ENCODE data around the gene BEND6.
"Not testable (repeated sequence)": the region's sequence is repeated elsewhere in the genome, so short reads cannot be mapped to it uniquely, and the experiment has no call there.

Gene BEND6

GRCh38 chr6:56986611-56987010 is 31.7 kb downstream of the BEND6 start:
- DNase-seq: no peak

DNA sequence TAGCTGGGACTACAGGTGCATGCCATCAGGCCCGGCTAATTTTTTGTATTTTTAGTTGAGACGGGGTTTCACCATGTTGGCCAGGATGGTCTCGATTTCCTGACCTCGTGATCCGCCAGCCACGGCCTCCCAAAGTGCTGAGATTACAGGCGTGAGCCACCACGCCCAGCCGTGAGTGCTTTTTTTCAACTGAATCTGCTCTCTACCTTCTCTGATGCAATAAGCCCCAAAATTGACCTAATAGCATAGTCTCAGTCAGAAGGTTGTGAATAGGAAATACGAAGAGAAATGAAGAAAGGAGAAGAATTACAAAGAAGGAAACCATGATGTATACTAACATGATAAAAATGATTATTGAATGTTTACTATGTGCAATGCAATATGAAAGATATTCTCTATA is 33.2 kb downstream of the BEND6 start:
- DNase-seq: no peak

GRCh38 chr6:56992036-56992435 is 37.1 kb downstream of the BEND6 start:
- DNase-seq: no peak

DNA sequence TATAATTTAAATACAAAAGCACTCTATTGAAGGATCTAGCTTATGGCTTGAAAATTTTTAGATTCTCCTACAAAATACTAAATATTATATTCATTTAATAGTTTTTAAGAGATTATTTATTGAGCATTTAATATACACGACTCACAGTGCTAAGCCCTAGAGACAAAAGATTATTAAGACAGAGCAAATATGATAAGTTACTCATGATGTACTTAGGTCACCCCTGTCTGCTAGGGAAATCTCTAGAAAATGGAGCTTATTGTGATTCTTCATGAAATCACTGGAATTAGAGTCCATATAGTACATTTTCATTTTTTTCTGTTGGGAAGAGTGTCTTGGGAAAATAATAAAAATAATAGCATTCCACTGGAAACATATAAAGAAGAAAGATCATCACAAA is 37.8 kb downstream of the BEND6 start:
- DNase-seq: no peak

- DNase-seq: no peak
These were observed 40.5 kb downstream of the BEND6 start for GRCh38 chr6:56995347-56995902.

GRCh38 chr6:56996401-56996800 is 41.5 kb downstream of the BEND6 start:
- no peak for DNase-seq

DNA sequence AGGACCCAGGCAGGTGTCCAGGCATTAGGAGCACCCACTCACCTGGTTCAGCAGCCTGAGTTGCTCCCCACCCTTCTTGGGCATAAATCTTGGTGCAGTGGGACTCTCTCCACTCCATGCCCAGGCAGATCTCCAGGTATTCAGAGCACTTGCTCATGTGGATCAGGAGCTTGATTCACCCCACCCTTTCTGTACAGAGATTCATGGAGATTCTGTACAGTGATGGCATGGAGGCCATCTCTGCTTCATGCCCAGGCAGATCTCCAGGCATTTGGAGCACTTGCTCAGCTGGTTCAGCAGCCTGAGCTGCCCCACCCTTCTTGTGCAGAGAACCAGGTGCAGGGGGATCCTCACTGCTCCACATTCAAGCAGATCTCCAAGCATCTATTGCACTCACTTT is 44.1 kb downstream of the BEND6 start:
- no peak for DNase-seq

GRCh38 chr6:56999748-57000147 is 44.8 kb downstream of the BEND6 start:
- not testable (repeated sequence) for DNase-seq

DNA sequence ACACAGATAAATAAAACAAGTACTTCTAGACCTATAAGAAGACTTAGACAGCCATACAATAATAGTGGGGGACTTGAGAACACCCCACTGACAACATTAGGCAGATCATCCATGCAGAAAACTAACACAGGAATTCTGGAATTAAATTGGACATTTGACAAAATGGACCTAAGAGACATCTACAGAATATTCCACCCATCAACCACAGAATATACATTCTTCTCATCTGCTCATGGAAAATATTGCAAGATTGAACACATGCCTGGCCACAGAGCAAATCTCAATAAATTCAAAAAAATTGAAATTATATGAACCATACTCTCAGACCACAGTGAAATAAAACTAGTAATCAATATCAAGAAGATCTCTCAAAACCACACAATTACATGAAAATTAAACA is 47.3 kb downstream of the BEND6 start:
- no peak for DNase-seq

DNA sequence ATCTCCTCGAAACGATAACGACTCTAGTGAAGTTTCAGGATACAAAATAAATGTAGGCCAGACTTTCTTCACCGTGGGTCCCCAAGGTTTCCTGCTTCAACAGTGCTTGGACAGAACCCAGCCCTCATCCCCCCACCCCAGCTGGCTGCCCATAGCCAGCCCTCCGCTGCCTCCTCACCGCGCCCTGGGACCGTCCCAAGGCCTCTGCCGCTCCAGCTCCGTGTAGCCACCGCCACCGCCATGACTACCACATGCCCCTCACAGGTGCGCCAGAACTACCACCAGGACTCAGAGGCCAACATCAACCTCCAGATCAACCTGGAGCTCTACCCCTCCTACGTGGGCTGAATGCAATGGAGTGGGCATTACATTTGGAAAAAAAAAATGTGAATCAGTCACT is 49.4 kb downstream of the BEND6 start:
- no peak for DNase-seq

DNA sequence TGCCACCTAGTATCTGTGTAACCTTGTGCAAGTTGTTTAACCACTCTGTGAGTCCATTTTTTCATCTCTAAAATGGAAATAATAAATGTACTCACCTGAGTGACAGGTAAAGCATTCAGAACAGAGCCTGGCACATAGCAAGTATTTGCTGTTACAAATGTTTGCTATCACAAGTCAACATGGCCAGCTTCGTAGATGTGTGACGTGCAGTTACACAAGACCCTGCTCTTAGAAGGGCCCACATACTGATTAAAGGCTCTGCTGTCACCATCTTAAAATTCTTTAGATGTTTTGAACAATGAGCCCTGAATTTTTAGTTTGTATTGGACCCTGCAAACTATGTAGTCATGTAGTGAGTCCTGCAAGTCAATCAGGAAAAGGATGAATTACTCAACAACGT is 51.2 kb downstream of the BEND6 start:
- DNase-seq: no peak

DNA sequence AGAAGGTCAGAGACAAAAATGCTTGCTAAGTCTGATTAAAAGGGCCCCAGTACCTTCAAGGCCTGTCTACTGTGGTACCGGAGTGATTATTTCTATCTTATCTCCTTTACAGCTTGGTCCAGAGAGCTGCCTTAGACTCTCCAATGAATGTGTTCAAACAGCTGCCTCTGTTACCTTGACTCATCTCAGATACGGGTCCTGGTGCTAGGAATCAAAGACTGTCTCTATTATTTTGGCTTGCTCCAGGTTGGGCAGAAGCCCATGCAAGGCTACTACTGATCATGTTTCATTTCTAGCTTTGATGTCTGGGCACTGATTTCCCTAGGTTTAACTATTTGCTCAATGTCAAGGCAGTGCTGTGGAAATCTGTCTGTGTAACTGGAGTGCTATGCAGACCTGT is 53.2 kb downstream of the BEND6 start:
- not testable (repeated sequence) for DNase-seq

GRCh38 chr6:57013521-57013926 is 58.6 kb downstream of the BEND6 start:
- no peak for DNase-seq

GRCh38 chr6:57017069-57017468 is 62.2 kb downstream of the BEND6 start:
- DNase-seq: no peak

DNA sequence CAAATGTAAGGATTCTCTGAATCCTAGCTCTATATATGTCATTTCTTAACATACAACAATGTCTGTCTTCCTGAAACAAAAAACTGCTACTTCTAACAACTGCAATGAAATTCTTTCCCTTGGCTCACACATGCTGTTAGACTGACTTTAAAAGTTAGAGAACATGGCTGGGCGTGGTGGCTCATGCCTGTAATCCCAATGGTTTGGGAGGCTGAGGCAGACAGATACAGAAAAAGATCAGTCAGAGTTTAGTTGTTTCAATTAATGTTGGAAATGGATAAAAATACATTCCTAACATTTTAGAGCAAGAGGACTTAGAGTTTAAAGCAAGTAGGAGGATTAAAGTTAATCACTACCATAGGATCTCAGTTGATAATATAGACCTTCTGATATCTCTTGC is 62.9 kb downstream of the BEND6 start:
- DNase-seq: no peak

DNA sequence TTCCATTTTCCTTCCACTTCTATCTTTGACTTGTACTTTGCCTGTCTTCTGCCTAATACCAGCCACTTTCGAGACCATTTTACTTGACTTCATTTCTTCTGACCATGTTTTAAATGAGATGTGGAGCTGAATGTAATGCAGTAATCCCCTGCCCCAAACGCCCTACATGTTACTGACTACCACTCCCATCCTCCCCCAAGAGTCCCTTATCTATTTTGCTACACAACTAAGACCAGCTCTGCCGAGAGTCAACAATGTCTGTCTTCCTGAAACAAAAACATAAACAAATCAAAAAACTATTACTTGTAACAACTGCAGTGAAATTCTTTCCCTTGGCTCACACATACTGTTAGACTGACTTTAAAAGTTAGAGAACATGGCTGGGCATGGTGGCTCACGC is 64.5 kb downstream of the BEND6 start:
- DNase-seq: no peak

DNA sequence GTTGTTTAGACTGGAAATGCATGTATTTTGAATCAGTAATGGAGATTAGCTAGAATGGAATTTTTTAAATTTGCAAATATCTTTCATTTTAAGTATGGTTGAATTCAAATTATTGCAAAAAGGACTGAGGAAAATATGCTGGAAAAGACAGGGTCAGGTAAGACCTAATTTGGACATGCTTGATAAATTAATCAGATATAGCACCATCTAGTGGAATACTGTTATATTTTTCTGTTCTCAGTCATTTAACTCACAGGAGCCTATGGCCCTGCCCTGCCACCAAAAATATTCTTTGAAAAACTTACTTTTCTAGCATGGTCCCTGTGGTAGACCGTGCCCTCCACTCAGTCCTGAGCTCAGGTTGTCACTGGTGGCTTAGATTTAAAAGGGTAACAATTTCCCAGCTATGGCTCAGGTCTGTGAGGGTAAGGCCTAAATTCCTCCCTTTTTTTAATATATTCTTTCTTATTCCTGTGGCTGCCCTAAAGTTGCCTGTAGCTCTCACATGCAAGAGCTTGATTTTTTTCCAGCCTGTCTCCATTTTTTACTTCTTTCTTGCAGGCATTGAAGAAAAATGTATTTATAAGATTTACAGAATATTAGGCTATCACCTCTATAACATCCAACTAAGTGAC is 66.3 kb downstream of the BEND6 start:
- no peak for DNase-seq

GRCh38 chr6:57024321-57024720 is 69.4 kb downstream of the BEND6 start:
- no peak for DNase-seq

DNA sequence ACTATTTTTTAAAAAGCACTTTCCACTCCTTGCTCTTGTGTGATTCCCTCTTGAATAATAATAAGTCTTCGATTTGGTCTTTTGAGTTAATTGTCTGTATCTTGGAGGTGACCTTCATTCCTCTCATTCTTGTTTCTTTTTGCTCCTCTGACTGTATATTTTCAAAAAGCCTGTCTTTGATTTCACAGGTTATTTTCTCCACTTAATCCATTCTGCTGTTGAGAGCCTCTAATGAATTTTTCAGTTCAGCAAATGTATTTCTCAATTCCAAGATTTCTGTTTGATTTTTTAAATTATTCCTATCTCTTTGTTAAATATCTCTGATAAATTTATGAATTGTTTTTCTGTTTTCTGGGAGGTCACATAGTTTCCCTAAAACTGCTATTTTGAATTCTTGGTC is 69.9 kb downstream of the BEND6 start:
- DNase-seq: no peak

DNA sequence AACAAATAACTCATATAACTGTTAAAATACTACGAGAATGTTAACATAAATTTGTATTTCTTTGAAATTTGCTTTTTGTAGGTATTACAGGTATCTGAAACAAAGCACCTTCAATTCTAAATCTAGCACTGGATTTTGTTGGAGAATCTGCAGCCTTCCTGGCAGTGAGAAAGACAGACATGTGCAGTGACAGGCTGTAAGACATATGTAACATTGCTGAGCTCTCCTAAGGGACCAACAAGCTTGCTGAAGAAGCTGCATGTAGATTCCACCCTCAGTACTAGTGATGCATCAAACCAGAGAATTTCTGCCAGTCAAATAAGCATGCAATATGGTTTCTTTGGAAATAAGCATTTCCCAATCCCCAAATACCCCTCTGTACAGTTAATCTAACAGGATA is 71.1 kb downstream of the BEND6 start:
- DNase-seq: no peak

DNA sequence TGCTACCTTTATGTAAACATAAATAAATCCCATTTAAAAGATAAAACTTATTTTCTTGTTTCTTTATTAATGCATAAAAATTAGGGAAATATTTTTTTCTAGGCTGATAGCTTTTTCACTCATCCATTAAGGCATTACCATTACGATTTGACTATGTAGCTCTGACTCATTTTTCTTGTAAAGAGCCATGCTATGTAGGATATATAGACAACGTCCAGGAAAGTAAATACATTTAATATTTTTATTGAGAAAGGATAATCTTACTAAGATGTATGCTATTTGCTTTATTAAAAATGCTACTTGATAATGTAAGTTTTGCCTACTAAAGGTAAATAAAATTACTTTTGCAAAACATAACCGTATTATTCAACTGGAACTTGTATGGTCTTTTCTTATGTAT is 72.4 kb downstream of the BEND6 start:
- no peak for DNase-seq

- DNase-seq: no peak
These were observed 74.3 kb downstream of the BEND6 start for GRCh38 chr6:57029213-57029612.

GRCh38 chr6:57033228-57033627 is 78.3 kb downstream of the BEND6 start:
- DNase-seq: no peak

DNA sequence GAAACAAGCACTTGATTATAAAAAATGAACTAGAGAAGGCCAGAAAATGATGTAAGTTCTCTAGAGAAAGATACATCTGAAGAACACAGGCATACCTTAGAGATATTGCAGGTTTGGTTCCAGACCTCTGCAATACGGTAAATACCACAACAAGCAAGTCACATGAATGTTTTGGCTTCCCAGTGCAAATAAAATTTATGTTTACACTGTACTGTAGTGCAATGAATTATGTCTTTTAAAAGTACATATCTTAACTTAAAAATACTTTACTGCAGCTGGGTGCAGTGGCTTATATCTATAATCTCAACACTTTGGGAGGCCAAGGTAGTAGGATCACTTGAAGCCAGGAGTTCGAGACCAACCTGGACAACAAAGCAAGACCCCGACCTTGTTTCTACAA is 80.6 kb downstream of the BEND6 start:
- no peak for DNase-seq

DNA sequence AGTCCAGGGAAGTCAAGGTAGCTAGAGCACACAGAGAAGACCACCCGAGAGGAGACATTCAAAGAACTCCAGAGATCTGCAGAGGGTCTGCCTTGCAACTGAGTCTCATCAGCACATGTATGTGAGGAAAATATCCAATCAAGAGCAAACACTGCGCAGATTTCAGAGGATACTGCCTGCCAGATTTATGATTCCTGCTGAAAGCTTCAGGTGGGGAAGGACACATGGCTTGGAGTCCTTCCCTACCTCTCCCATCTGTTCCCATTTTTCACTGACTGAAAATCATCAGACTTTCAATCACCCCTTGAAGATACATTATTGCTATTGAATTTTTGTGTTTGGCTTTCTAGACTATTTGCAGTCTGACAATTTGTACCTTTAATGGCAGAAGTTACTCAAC is 84.0 kb downstream of the BEND6 start:
- DNase-seq: no peak
